HepG2 (cell line): ENCODE results near the gene CCL2. TPM values are rescaled to one million over a fixed set of nuclear protein-coding genes. Genes with fewer than 3 reads are reported as not detected.

Source experiments
- ATAC-seq: fragments of 200-7000 bp; cut with Tn5 transposase; 3 replicates; pipeline ENCODE4 v1.9.1; 2020; ENCODE audit warnings: mild to moderate bottlenecking, moderate library complexity
- BruUV-seq: library from RNA; stranded (reverse); fragments of 400-500 nt; replicated peaks from 2 replicates; lab custom pipeline; 2021; lab: Mats Ljungman, UMichigan
- CTCF ChIA-PET: fragments of 300-600 bp; formaldehyde crosslinking; extraction: SDS; loops from one replicate; lab custom pipeline; 2021; ENCODE audit warnings: low total read pairs, inconsistent platforms, low intra/inter-chr PET ratio; lab: Yijun Ruan, JAX
- POLR2A ChIA-PET: fragments of 350-600 bp; sonication (Branson Sonifier 250); formaldehyde crosslinking; loops from one replicate; lab custom pipeline; 2020; ENCODE audit warnings: antibody characterized with exemption, inconsistent platforms; lab: Yijun Ruan, JAX
- DNase-seq: peaks from one replicate; pipeline ENCODE4 v3.0.0-alpha.2; 2015; ENCODE audit warnings: low spot score
- FAIRE-seq: peaks from 3 replicates; lab custom pipeline; 2011; peaks lifted over from hg19 to GRCh38; lab: Jason Lieb, UNC
- H2AFZ ChIP-seq: one replicate; pipeline ENCODE4 v1.6.1; 2011; ENCODE audit warnings: low read length, inconsistent platforms
- H3K27ac ChIP-seq: fragments of 300-600 bp; 3 replicates; pipeline ENCODE4 v1.8.0; 2011; ENCODE audit warnings: mixed run types, mild to moderate bottlenecking, mixed read lengths, low read length, inconsistent platforms; ENCODE audit not compliant: insufficient read depth; ENCODE audit errors: extremely low read length
- H3K27me3 ChIP-seq, 2 experiments: fragments of 200-600 bp in 1 of 2; 2 replicates in 1 of 2; 3 replicates in 1 of 2; pipeline versions ENCODE4 v1.6.0 to v1.8.0; 2011; ENCODE audit warnings: low read length in 2 of 2, mild to moderate bottlenecking in 2 of 2, moderate library complexity in 2 of 2, inconsistent platforms in 1 of 2; ENCODE audit not compliant: insufficient read depth in 2 of 2, control insufficient read depth in 1 of 2
- H3K36me3 ChIP-seq, 2 experiments: fragments of 200-600 bp in 1 of 2; replicated peaks in 1 of 2; 2 replicates in 1 of 2; 3 replicates in 1 of 2; pipeline versions ENCODE4 v1.5.1 to v1.8.0; 2011; ENCODE audit warnings: low read length in 2 of 2, inconsistent platforms in 1 of 2; ENCODE audit not compliant: insufficient read depth in 2 of 2, control insufficient read depth in 1 of 2
- H3K4me1 ChIP-seq: 2 replicates; pipeline ENCODE4 v1.5.1; 2012; ENCODE audit warnings: low read length, inconsistent platforms; ENCODE audit not compliant: insufficient read depth
- H3K4me2 ChIP-seq: 2 replicates; pipeline ENCODE4 v1.6.0; 2011; ENCODE audit warnings: low read depth, low read length, inconsistent platforms
- H3K4me3 ChIP-seq, 3 experiments: fragments of 200-600 bp in 1 of 3; sonication (generic), shearing (Covaris generic) in 1 of 3; replicated peaks in 1 of 3; 2 replicates each; pipeline ENCODE4 v1.5.1; 2011 to 2016; ENCODE audit warnings: low read length in 3 of 3, inconsistent platforms in 2 of 3, low read depth in 2 of 3, mild to moderate bottlenecking in 2 of 3, control low read depth in 1 of 3, mixed read lengths in 1 of 3; ENCODE audit not compliant: insufficient read depth in 1 of 3
- H3K79me2 ChIP-seq: one replicate; pipeline ENCODE4 v1.6.1; 2011; ENCODE audit warnings: low read length, inconsistent platforms; ENCODE audit not compliant: insufficient read depth
- H3K9ac ChIP-seq: 2 replicates; pipeline ENCODE4 v1.6.0; 2011; ENCODE audit warnings: mild to moderate bottlenecking, low read depth, low read length, inconsistent platforms; ENCODE audit not compliant: insufficient read depth
- H3K9me3 ChIP-seq: 2 replicates; pipeline ENCODE4 v1.5.1; 2012; ENCODE audit warnings: mild to moderate bottlenecking, low read length
- H4K20me1 ChIP-seq: 2 replicates; pipeline ENCODE4 v1.6.0; 2011; ENCODE audit warnings: inconsistent platforms, mild to moderate bottlenecking, low read length, moderate library complexity; ENCODE audit not compliant: insufficient read depth
- NFKB2 ChIP-seq: sonication (generic); formaldehyde crosslinking; IDR thresholded peaks from 2 replicates; pipeline ENCODE4 v1.4.0; 2020; ENCODE audit warnings: missing genetic modification reagents, borderline replicate concordance
- ONECUT2 ChIP-seq: sonication (generic); formaldehyde crosslinking; IDR thresholded peaks from 2 replicates; pipeline ENCODE4 v1.4.0; 2020; ENCODE audit warnings: missing genetic modification reagents
- RBFOX2 ChIP-seq: fragments of 200-400 bp; formaldehyde crosslinking; IDR thresholded peaks from 2 replicates; pipeline ENCODE4 v1.6.1; 2017; ENCODE audit warnings: low read depth, mild to moderate bottlenecking, low read length
- TOPORS ChIP-seq: sonication (generic); formaldehyde crosslinking; IDR thresholded peaks from 2 replicates; pipeline ENCODE4 v1.8.0; 2023; ENCODE audit warnings: mild to moderate bottlenecking, missing genetic modification reagents
- TP53 ChIP-seq: sonication (generic); formaldehyde crosslinking; conservative IDR thresholded peaks from 2 replicates; pipeline ENCODE4 v1.4.0; 2020; ENCODE audit warnings: missing genetic modification reagents
- ZBTB49 ChIP-seq: sonication (generic); formaldehyde crosslinking; IDR thresholded peaks from 2 replicates; pipeline ENCODE4 v1.4.0; 2020; ENCODE audit warnings: missing genetic modification reagents, borderline replicate concordance
- ZNF280D ChIP-seq: sonication (generic); formaldehyde crosslinking; IDR thresholded peaks from 2 replicates; pipeline ENCODE4 v1.5.1; 2020; ENCODE audit warnings: mild to moderate bottlenecking, missing genetic modification reagents
- ZNF337 ChIP-seq: sonication (generic); formaldehyde crosslinking; IDR thresholded peaks from 2 replicates; pipeline ENCODE4 v1.5.1; 2020; ENCODE audit warnings: missing genetic modification reagents, low read depth, mild to moderate bottlenecking, borderline replicate concordance
- WGBS: methylation state at CpG from one replicate; pipeline ENCODE4 v1.1.6; 2017; ENCODE audit warnings: low lambda C conversion rate; 5-methylcytosine and 5-hydroxymethylcytosine counted together
- in situ Hi-C: cut with HindIII; loops from 2 replicates; pipeline ENCODE4 v1.10.0; 2017; ENCODE audit warnings: low pct_unique_long_range_greater_than_20kb; ENCODE audit not compliant: extremely low pct_ligation_motif_present
- intact Hi-C: fragments of 100-400 bp; cut with micrococcal nuclease; formaldehyde crosslinking; loops from one replicate; pipeline ENCODE4 v1.10.0; 2022; ENCODE audit not compliant: unreplicated experiment
- polyA plus RNA-seq, 8 experiments: library from polyadenylated mRNA; depleted of rRNA in 3 of 8; stranded (reverse) in 7 of 8; unstranded in 1 of 8; fragments of >200 nt; fragmentation: Illumina TruSeq in 4 of 8; extraction: Trizol in 4 of 8; gene quantifications; 2 replicates each; pipeline versions ENCODE4 v1.2.1 to v1.2.3, GENCODE V29; 2011 to 2016; ENCODE audit warnings: low read depth in 4 of 8, missing spikeins in 1 of 8, mixed read lengths in 1 of 8; ENCODE audit not compliant: insufficient read depth in 1 of 8
- total RNA-seq, 5 experiments: library from RNA; depleted of rRNA; stranded (reverse); fragments of >200 nt; fragmentation: Illumina TruSeq; extraction: Trizol; gene quantifications; 2 replicates each; pipeline ENCODE4 v1.2.3, GENCODE V29; 2016; ENCODE audit warnings: low read depth in 1 of 5

The CCL2 gene
- total and polyA plus RNA-seq, 2 of the 13 experiments (the other 11 are each of a cell fraction or from before 2014, with no cell fraction given) = not detected

GRCh38 chr17:34257299-34257985 lies 2.4 kb downstream of the CCL2 start (continued):
- TF ChIP-seq ZBTB49 = no peak
- no peak for TF ChIP-seq RBFOX2
- no peak for TF ChIP-seq ZNF337 (CRISPR knock-in tag)
- no peak for TF ChIP-seq NFKB2 (CRISPR knock-in tag)

- in situ Hi-C loops = no loop called here
- ATAC-seq = no peak
Observed at GRCh38 chr17:34257986-34258326, 2.9 kb downstream of the CCL2 start.

More at GRCh38 chr17:34257986-34258326, 2.9 kb downstream of the CCL2 start:
- DNase-seq (no peak), FAIRE-seq (no peak)
- ChIA-PET CTCF (no interaction called here), POLR2A (no interaction called here)
- intact Hi-C loops = no loop called here
- Histone ChIP-seq H3K36me3 (no peaks in the 10 kb centered on the region), H3K27me3 (no peaks in the 10 kb centered on the region), H3K4me3 (no peak overlapping the region), H3K9ac (no peak overlapping the region), H3K9me3 (no peaks in the 10 kb centered on the region), H3K79me2 (no peaks in the 10 kb centered on the region), H3K4me1 (no peaks in the 10 kb centered on the region), H3K27ac (no peak overlapping the region), H3K4me2 (no peak overlapping the region), H4K20me1 (no peaks in the 10 kb centered on the region), H2AFZ (no peak overlapping the region)
- WGBS = 4% methylated on average over 1 of the region's 1 CpG
- no TSS peak for BruUV-seq
- TF ChIP-seq ZBTB49 (no peak), TP53 (no peak), ZNF280D (no peak), ONECUT2 (CRISPR knock-in tag) (no peak), TOPORS (no peak)
